Gastrocnemius medialis (tissue), 4 donors: ENCODE results near the gene SEMA7A. TPM values are rescaled to one million over a fixed set of nuclear protein-coding genes. Genes with fewer than 3 reads are reported as not detected.
"Not testable (repeated sequence)": the region's sequence is repeated elsewhere in the genome, so short reads cannot be mapped to it uniquely, and the experiment has no call there.

Source experiments
- ATAC-seq, 2 donors: fragments of 150-250 bp; one replicate each; pipeline ENCODE4 v1.9.1; 2016
- DNase-seq, 2 donors: peaks; one replicate each; pipeline ENCODE4 v3.0.0-alpha.2; 2019
- H3K27ac ChIP-seq, 4 donors: fragments of 200-600 bp; sonication (generic); 1 replicate in 1 of 4; 2 replicates in 3 of 4; pipeline ENCODE4 v1.5.1; 2016 to 2018; ENCODE audit warnings: mild to moderate bottlenecking in 2 of 4, moderate library complexity in 1 of 4
- H3K27me3 ChIP-seq, 3 donors: fragments of 200-600 bp; sonication (generic) in 2 of 3; 1 replicate in 1 of 3; 2 replicates in 2 of 3; pipeline versions ENCODE4 v1.5.1 to v1.6.0; 2016 to 2019; ENCODE audit warnings: mild to moderate bottlenecking in 1 of 3, moderate library complexity in 1 of 3
- H3K36me3 ChIP-seq, 2 donors: fragments of 200-600 bp; sonication (generic) in 1 of 2; one replicate each; pipeline ENCODE4 v1.5.1; 2017 to 2018
- H3K4me1 ChIP-seq, 2 donors: fragments of 200-600 bp; sonication (generic) in 1 of 2; one replicate each; pipeline ENCODE4 v1.5.1; 2016 to 2017; ENCODE audit warnings: mild to moderate bottlenecking in 2 of 2
- H3K4me3 ChIP-seq, 4 donors: fragments of 200-600 bp; sonication (generic) in 3 of 4; 1 replicate in 1 of 4; 2 replicates in 3 of 4; pipeline ENCODE4 v1.5.1; 2016 to 2019; ENCODE audit warnings: mild to moderate bottlenecking in 2 of 4
- H3K9me3 ChIP-seq, 3 donors: fragments of 200-600 bp; sonication (generic) in 2 of 3; 1 replicate in 1 of 3; 2 replicates in 2 of 3; pipeline ENCODE4 v1.5.1; 2016 to 2019
- POLR2A ChIP-seq, 2 donors: fragments of 450-650 bp; IDR thresholded peaks; one replicate each; pipeline ENCODE4 v1.6.1; 2017; ENCODE audit warnings: antibody characterized with exemption in 2 of 2, mild to moderate bottlenecking in 2 of 2, moderate library complexity in 2 of 2
- in situ Hi-C, 4 donors: fragments of 200-750 bp; cut with MboI; loops; one replicate each; pipeline versions ENCODE4 v1.15.0 to v1.8.0; 2017; ENCODE audit warnings: low sequenced_read_pairs in 4 of 4
- intact Hi-C: fragments of 100-400 bp; cut with DNase I; formaldehyde crosslinking; loops from one replicate; pipeline ENCODE4 v1.15.1; 2023; ENCODE audit warnings: low total_unique reads
- microRNA-seq, 2 donors: library from miRNA; unstranded; fragments of <30 nt; microRNA quantifications; one replicate each; pipeline ENCODE4, GENCODE V29; 2016; ENCODE audit warnings: borderline replicate concordance in 2 of 2
- total RNA-seq, 4 donors: library from RNA; depleted of rRNA; stranded (reverse); fragments of >200 nt; gene quantifications; one replicate each; pipeline versions ENCODE4 v1.1.0 to v1.2.3, GENCODE V29; 2016
- TF ChIP-seq, protein P1 (sequence below), 5 experiments: fragments of 450-650 bp in 3 of 5; fragments of 200-600 bp in 2 of 5; sonication (generic) in 2 of 5; IDR thresholded peaks in 4 of 5; conservative IDR thresholded peaks in 1 of 5; 1 replicate in 4 of 5; 2 replicates in 1 of 5; pipeline ENCODE4 v1.5.1; 2016 to 2019; ENCODE audit warnings: antibody characterized with exemption in 5 of 5, mild to moderate bottlenecking in 3 of 5, moderate library complexity in 3 of 5

The SEMA7A gene
- total RNA-seq, 4 donors from 2014 or later, result 0.51 to 2.7 (median 2.4) TPM

DNA sequence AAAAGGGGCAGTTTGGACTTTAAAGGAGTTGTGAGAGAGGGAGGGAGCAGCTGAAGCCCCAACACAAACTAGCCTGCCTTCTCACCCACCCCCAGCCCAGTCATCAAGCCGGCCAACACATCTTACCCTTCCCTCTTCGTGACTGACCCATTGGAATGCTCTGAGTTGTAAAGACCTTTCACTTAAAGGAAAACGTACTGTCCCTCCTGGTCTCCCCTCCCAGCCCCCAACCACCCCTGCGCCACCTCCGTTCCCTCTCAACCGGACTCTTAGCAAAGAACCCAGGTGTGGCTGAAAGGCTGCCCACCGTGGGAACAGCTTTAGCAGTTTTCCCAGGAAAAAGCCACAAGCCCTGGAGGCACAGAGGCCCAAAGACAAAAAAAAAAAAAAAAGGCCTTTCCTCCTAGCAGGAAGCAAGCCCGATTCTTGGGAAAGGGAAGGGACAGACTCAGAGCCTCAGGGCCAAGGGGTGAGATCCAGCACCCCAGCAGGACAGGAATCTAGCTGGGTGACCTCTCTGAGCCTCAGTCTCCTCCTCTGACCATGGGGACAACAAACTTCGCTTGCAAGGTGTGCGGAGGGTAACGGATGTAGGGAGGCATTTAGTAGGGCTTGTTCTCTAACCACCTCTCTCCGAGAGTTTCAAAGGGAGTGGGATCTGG lies 68.7 kb downstream of the SEMA7A start:
- TF ChIP-seq, protein P1, sequence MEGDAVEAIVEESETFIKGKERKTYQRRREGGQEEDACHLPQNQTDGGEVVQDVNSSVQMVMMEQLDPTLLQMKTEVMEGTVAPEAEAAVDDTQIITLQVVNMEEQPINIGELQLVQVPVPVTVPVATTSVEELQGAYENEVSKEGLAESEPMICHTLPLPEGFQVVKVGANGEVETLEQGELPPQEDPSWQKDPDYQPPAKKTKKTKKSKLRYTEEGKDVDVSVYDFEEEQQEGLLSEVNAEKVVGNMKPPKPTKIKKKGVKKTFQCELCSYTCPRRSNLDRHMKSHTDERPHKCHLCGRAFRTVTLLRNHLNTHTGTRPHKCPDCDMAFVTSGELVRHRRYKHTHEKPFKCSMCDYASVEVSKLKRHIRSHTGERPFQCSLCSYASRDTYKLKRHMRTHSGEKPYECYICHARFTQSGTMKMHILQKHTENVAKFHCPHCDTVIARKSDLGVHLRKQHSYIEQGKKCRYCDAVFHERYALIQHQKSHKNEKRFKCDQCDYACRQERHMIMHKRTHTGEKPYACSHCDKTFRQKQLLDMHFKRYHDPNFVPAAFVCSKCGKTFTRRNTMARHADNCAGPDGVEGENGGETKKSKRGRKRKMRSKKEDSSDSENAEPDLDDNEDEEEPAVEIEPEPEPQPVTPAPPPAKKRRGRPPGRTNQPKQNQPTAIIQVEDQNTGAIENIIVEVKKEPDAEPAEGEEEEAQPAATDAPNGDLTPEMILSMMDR (IDR thresholded peaks at IDR 0.05 in 4 of 5, conservative IDR thresholded peaks at IDR 0.05 in 1 of 5), result no peak
- no peak for TF ChIP-seq POLR2A (IDR thresholded peaks at IDR 0.05)
- no peaks in the 10 kb centered on the region for H3K9me3 ChIP-seq
- H3K27ac ChIP-seq, result peak overlapping the region; percentile 26 to 66 (median 56)
- in situ Hi-C loops (loop anchor here in 1 of 4 donors (10.0 kb wide), 1 partner anchor 130 kb away; no protein-coding TSS in a partner anchor), intact Hi-C loops (no loop called here)
- DNase-seq (no peak), ATAC-seq (peak in 1 of 2 donors; percentile 5)
- H3K4me3 ChIP-seq, result peak overlapping the region; percentile 60 to 91 (median 64)
- H3K27me3 ChIP-seq, result no peaks in the 10 kb centered on the region
- no peaks in the 10 kb centered on the region for H3K36me3 ChIP-seq
- H3K4me1 ChIP-seq, result peaks cover 5 to 6% of the 10 kb centered on the region in 2 donors

DNA sequence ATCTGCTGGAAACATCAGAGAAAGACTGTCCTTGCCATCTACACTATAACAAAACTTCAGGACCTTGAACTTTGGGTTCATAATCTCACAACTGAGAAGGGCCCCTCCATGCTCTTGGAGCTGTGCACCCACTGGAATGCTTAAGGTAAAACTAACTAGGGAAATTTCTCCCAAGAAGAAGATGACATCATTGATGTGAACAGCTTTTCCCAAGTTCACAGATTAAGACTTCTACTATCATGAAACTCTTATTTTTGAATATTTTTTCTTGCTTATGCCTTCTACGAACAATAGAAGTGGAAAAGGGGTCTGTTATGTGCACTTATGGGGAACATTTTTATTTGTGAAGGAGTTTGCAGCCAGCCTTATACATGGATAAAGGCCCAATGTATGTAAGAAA lies 71.3 kb downstream of the SEMA7A start:
- intact Hi-C loops, result no loop called here
- Histone ChIP-seq H3K27me3 (no peaks in the 10 kb centered on the region), H3K36me3 (no peaks in the 10 kb centered on the region), H3K9me3 (no peaks in the 10 kb centered on the region), H3K4me1 (peaks cover 5 to 6% of the 10 kb centered on the region in 2 donors), H3K27ac (no peak overlapping the region), H3K4me3 (no peak overlapping the region)
- TF ChIP-seq, protein P1 (IDR thresholded peaks at IDR 0.05 in 4 of 5, conservative IDR thresholded peaks at IDR 0.05 in 1 of 5), result no peak
- no peak for TF ChIP-seq POLR2A (IDR thresholded peaks at IDR 0.05)
- in situ Hi-C loops, result loop anchor here in 1 of 4 donors (10.0 kb wide), 1 partner anchor 132 kb away; no protein-coding TSS in a partner anchor
- DNase-seq (no peak), ATAC-seq (no peak)

DNA sequence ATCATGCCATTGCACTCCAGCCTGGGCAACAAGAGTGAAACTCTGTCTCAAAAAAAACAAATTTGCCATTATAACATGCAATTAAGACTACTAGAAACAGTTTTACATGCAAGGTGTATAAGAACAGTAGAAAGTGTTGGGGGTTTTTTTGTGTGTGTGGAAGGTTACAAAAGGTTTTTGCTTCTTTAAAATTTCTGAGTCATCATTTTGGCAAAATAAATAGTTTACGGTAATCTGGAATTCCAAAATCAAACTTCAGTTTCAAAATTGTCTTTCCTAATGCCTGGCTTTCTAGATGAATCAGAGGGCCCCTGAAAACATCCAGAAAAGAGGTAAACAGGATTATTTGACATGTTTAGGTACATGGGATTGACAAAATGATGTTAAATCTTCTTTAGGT lies 72.9 kb downstream of the SEMA7A start:
- H3K9me3 ChIP-seq, H3K4me1 ChIP-seq, DNase-seq, H3K27me3 ChIP-seq, ATAC-seq, intact Hi-C loops, H3K36me3 ChIP-seq, H3K4me3 ChIP-seq, H3K27ac ChIP-seq: not testable (repeated sequence)
- in situ Hi-C loops, result loop anchor here in 1 of 4 donors (10.0 kb wide), 1 partner anchor 134 kb away; no protein-coding TSS in a partner anchor

DNA sequence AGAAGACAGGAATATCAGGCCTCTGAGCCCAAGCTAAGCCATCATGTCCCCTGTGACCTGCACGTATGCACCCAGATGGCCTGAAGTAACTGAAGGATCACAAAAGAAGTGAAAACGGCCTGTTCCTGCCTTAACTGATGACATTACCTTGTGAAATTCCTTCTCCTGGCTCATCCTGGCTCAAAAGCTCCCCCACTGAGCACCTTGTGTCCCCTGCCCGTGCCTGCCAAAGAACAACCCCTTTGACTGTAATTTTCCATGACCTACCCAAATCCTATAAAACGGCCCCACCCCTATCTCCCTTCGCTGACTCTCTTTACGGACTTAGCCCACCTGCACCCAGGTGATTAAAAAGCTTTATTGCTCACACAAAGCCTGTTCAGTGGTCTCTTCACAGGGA lies 74.4 kb downstream of the SEMA7A start:
- DNase-seq, intact Hi-C loops, H3K4me1 ChIP-seq, H3K27ac ChIP-seq, H3K36me3 ChIP-seq, H3K9me3 ChIP-seq, in situ Hi-C loops, H3K4me3 ChIP-seq, H3K27me3 ChIP-seq, ATAC-seq: not testable (repeated sequence)

Small RNA genes lying within 50 kb of the gene (microRNA-seq; reads per million reads assigned to microRNA genes)
- gene MIR6881, result 0 reads per million in 2 donors

Other genes with a start within 250 kb of the SEMA7A start
- gene STRA6, start 231.2 kb downstream of the SEMA7A start, total RNA-seq, result not detected
- gene CCDC33, start 197.6 kb downstream of the SEMA7A start, total RNA-seq, result not detected
- gene CYP11A1, start 66.3 kb downstream of the SEMA7A start, total RNA-seq, result 1 to 10 TPM in 1 of 4 donors, under 1 TPM in 3; 0.15 to 2.5 (median 0.67) TPM
- 100 to 1,000 TPM in 1 of 4 donors, 10 to 100 TPM in 3; 66.4 to 139 (median 83.2) TPM for gene UBL7, start 27.2 kb upstream of the SEMA7A start, total RNA-seq
- 1 to 10 TPM; 1.8 to 6.7 (median 4.6) TPM for gene ARID3B, start 107.3 kb upstream of the SEMA7A start, total RNA-seq
- 100 to 1,000 TPM in 2 of 4 donors, 10 to 100 TPM in 2; 45.4 to 152 (median 105) TPM for gene CLK3, start 181.9 kb upstream of the SEMA7A start, total RNA-seq